DOHH2 (cell line): ENCODE measurements around the gene NUP35.

ENCODE experiments used
- EZH2phosphoT487 ChIP-seq: fragments of 200-600 bp; sonication (generic); IDR thresholded peaks from 2 replicates; pipeline ENCODE4 v1.6.1; 2017; ENCODE audit warnings: borderline replicate concordance, mild to moderate bottlenecking, antibody characterized with exemption, low read length, moderate library complexity, mixed read lengths
- TF ChIP-seq, protein P1 (sequence below): fragments of 200-600 bp; sonication (generic); IDR thresholded peaks from one replicate; pipeline ENCODE4 v1.5.1; 2014; ENCODE audit warnings: antibody characterized with exemption, mild to moderate bottlenecking, low read depth, low read length; ENCODE audit not compliant: poor library complexity, severe bottlenecking

DNA sequence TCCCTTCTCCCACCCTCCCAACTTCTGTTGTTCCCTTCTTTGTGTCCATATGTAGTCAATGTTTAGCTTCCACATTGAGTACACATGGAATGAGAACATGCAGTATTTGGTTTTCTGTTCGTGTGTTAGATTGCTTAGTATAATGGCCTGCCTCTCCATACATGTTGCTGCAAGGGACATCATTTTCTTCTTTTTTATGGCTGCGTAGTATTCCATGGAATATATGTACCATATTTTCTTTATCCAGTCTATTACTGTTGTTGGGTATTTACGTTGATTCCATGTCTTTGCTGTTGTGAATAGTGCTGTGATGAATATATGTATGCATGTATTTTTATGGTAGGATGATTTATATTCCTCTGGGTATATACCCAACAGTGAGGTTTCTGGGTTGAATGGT, 42.0 kb downstream of the NUP35 start:
- TF ChIP-seq, protein P1, sequence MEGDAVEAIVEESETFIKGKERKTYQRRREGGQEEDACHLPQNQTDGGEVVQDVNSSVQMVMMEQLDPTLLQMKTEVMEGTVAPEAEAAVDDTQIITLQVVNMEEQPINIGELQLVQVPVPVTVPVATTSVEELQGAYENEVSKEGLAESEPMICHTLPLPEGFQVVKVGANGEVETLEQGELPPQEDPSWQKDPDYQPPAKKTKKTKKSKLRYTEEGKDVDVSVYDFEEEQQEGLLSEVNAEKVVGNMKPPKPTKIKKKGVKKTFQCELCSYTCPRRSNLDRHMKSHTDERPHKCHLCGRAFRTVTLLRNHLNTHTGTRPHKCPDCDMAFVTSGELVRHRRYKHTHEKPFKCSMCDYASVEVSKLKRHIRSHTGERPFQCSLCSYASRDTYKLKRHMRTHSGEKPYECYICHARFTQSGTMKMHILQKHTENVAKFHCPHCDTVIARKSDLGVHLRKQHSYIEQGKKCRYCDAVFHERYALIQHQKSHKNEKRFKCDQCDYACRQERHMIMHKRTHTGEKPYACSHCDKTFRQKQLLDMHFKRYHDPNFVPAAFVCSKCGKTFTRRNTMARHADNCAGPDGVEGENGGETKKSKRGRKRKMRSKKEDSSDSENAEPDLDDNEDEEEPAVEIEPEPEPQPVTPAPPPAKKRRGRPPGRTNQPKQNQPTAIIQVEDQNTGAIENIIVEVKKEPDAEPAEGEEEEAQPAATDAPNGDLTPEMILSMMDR = no peak
- no peak for TF ChIP-seq EZH2phosphoT487
